ENCODE measurements around the gene TMCO4. TPM values are rescaled to one million over a fixed set of nuclear protein-coding genes. Genes with fewer than 3 reads are reported as not detected.

Gene TMCO4
- polyA plus RNA-seq, 1 experiment, result 22.0 TPM

- no peak for DNase-seq (ENCODE audit: low read depth)
- ChIA-PET POLR2A (no interaction called here), CTCF (no interaction called here)
- H3K36me3 ChIP-seq (ENCODE audit: control insufficient read depth, insufficient read depth, low read length), result peaks cover 1% of the 10 kb centered on the region; the same call in 1 of the 2 replicates
- H3K27me3 ChIP-seq (ENCODE audit: control insufficient read depth, insufficient read depth, low read length), result no peaks in the 10 kb centered on the region
- TF ChIP-seq CTCF (IDR thresholded peaks at IDR 0.05; ENCODE audit: insufficient read depth, low read depth, low read length), result no peak
- no peak overlapping the region for H3K4me3 ChIP-seq (ENCODE audit: low read depth, low read length)
Measured at GRCh38 chr1:19710825-19711611, 88.7 kb downstream of the TMCO4 start.

- no peaks in the 10 kb centered on the region for H3K27me3 ChIP-seq (ENCODE audit: control insufficient read depth, insufficient read depth, low read length)
- CTCF ChIA-PET, result interaction anchor here (0.6 to 9.3 kb wide), 3 partner anchors 13 to 104 kb away, joined by 3 to 162 read pairs (median 3); no protein-coding TSS in a partner anchor
- peaks cover 1% of the 10 kb centered on the region; the same call in 1 of the 2 replicates for H3K36me3 ChIP-seq (ENCODE audit: control insufficient read depth, insufficient read depth, low read length)
- DNase-seq (ENCODE audit: low read depth), result no peak
- no peak for TF ChIP-seq CTCF (IDR thresholded peaks at IDR 0.05; ENCODE audit: insufficient read depth, low read depth, low read length)
- POLR2A ChIA-PET, result no interaction called here
- no peak overlapping the region for H3K4me3 ChIP-seq (ENCODE audit: low read depth, low read length)
Measured at GRCh38 chr1:19709260-19709793, 90.4 kb downstream of the TMCO4 start.

- ChIA-PET POLR2A (no interaction called here), CTCF (interaction anchor here (0.6 to 9.3 kb wide), 5 partner anchors 14 to 624 kb away, joined by 3 to 162 read pairs (median 3); no protein-coding TSS in a partner anchor)
- no peak overlapping the region for H3K4me3 ChIP-seq (ENCODE audit: low read depth, low read length)
- no peak for TF ChIP-seq CTCF (IDR thresholded peaks at IDR 0.05; ENCODE audit: insufficient read depth, low read depth, low read length)
- H3K36me3 ChIP-seq (ENCODE audit: control insufficient read depth, insufficient read depth, low read length), result peaks cover 1% of the 10 kb centered on the region; the same call in 1 of the 2 replicates
- no peaks in the 10 kb centered on the region for H3K27me3 ChIP-seq (ENCODE audit: control insufficient read depth, insufficient read depth, low read length)
- no peak for DNase-seq (ENCODE audit: low read depth)
Measured at GRCh38 chr1:19708567-19709110, 91.1 kb downstream of the TMCO4 start.

GRCh38 chr1:19706136-19706535 is 93.6 kb downstream of the TMCO4 start:
- no peak for DNase-seq (ENCODE audit: low read depth)
- H3K36me3 ChIP-seq (ENCODE audit: control insufficient read depth, insufficient read depth, low read length), result peaks cover 1% of the 10 kb centered on the region; the same call in 1 of the 2 replicates
- H3K27me3 ChIP-seq (ENCODE audit: control insufficient read depth, insufficient read depth, low read length), result no peaks in the 10 kb centered on the region
- H3K4me3 ChIP-seq (ENCODE audit: low read depth, low read length), result no peak overlapping the region
- ChIA-PET CTCF (interaction anchor here (0.6 to 9.3 kb wide), 9 partner anchors 8 to 170 kb away, joined by 3 to 162 read pairs (median 4); no protein-coding TSS in a partner anchor), POLR2A (interaction anchor here (0.6 kb wide), 1 partner anchor 9 kb away, joined by 3 read pairs; no protein-coding TSS in a partner anchor)
- no peak for TF ChIP-seq CTCF (IDR thresholded peaks at IDR 0.05; ENCODE audit: insufficient read depth, low read depth, low read length)

GRCh38 chr1:19705464-19705863 is 94.3 kb downstream of the TMCO4 start:
- DNase-seq (ENCODE audit: low read depth), result no peak
- Histone ChIP-seq H3K4me3 (ENCODE audit: low read depth, low read length) (no peak overlapping the region), H3K27me3 (ENCODE audit: control insufficient read depth, insufficient read depth, low read length) (no peaks in the 10 kb centered on the region), H3K36me3 (ENCODE audit: control insufficient read depth, insufficient read depth, low read length) (no peaks in the 10 kb centered on the region; the same call in none of the 2 replicates)
- ChIA-PET CTCF (interaction anchor here (0.6 to 9.3 kb wide), 15 partner anchors 9 to 364 kb away, joined by 3 to 162 read pairs (median 8); partner anchors contain the start of gene OTUD3), POLR2A (interaction anchor here (0.7 kb wide), 1 partner anchor 800 kb away, joined by 6 read pairs; no protein-coding TSS in a partner anchor)
- no peak for TF ChIP-seq CTCF (IDR thresholded peaks at IDR 0.05; ENCODE audit: insufficient read depth, low read depth, low read length)
